H1 (cell line): Measurements from ENCODE around the gene RAB3GAP1.

ENCODE experiments used
- BCL11A ChIP-seq, 2 experiments: IDR thresholded peaks; one replicate each; pipeline ENCODE4 v1.6.1; 2011; ENCODE audit warnings: low read depth in 2 of 2, low read length in 2 of 2, mild to moderate bottlenecking in 2 of 2
- BRCA1 ChIP-seq: IDR thresholded peaks from 2 replicates; pipeline ENCODE4 v1.6.1; 2012; ENCODE audit warnings: low read depth, low read length, improper control_type of control experiment
- PHF8 ChIP-seq: fragments of 200-600 bp; sonication (generic); conservative IDR thresholded peaks from 2 replicates; pipeline ENCODE4 v1.7.1; 2012; ENCODE audit warnings: low read depth, mild to moderate bottlenecking, inconsistent platforms, low read length, moderate library complexity
- RBBP5 ChIP-seq: IDR thresholded peaks from 2 replicates; pipeline ENCODE4 v1.7.1; 2012; ENCODE audit warnings: low read depth, mild to moderate bottlenecking, inconsistent platforms, low read length, moderate library complexity, borderline replicate concordance

DNA sequence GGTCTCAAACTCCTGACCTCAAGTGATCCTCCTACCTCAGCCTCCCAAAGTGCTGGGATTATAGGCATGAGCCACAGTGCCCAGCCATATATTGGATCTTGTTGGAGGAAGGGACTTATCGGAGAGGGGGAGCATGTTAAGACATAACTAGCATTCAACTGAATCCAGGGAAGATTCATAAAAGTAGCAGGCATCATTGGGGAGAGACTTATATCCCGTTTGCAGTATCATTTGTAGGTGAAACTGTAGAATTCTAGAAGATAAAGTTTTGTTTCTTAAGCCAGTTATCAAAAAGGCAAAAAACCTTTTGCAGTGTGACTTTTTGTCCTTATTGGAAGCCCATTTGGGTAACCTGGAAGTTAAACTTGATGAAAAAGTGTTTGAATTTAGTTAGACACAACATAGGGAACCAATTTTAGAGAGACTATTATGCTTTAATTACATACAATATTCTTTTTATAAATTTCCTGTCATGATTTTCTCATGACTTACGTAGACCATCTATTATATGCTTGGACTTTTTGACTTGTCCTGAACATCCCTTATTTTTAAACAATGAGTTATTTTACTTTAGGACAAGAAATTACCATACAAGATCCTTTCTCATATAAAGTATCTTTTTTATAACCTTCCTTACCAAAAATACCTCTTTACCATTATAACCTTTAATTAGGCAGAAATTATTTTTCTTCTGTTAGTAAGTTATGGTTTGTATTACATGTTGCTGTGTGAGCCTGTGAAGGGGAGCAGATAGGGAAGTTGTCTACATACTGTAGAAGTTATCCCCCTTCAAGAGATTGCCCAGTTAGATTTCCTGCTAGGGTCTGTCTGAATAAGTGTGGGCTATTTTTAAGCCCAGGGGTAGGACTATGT, 20.3 kb downstream of the RAB3GAP1 start:
- no peak for TF ChIP-seq PHF8
- TF ChIP-seq BRCA1 = no peak
- no peak for TF ChIP-seq BCL11A (IDR thresholded peaks at IDR 0.05; ENCODE audit: low read depth in 2 of 2, low read length in 2 of 2)
- TF ChIP-seq RBBP5 = no peak
